Nephron (organoid): ENCODE measurements around the gene C1QL1.

Experiments
- H3K27ac Mint-ChIP-seq, 3 experiments: 2 replicates each; pipeline ENCODE4 v1.8.0; 2020; ENCODE audit warnings: mixed read lengths in 3 of 3, mild to moderate bottlenecking in 2 of 3, moderate library complexity in 1 of 3
- H3K27me3 Mint-ChIP-seq: 2 replicates; pipeline ENCODE4 v1.8.0; 2021; ENCODE audit warnings: low read depth, mild to moderate bottlenecking, moderate library complexity, mixed read lengths
- H3K36me3 Mint-ChIP-seq: 2 replicates; pipeline ENCODE4 v1.8.0; 2020; ENCODE audit warnings: low read depth, mixed read lengths
- H3K4me1 Mint-ChIP-seq: 2 replicates; pipeline ENCODE4 v1.8.0; 2020; ENCODE audit warnings: mixed read lengths
- H3K4me3 Mint-ChIP-seq, 3 experiments: 2 replicates each; pipeline ENCODE4 v1.8.0; 2020; ENCODE audit warnings: mild to moderate bottlenecking in 3 of 3, mixed read lengths in 3 of 3, moderate library complexity in 2 of 3
- H3K9me3 Mint-ChIP-seq: 2 replicates; pipeline ENCODE4 v1.8.0; 2020; ENCODE audit warnings: mixed read lengths
- TF ChIP-seq, protein P1 (sequence below), 3 experiments: fragments of 200-600 bp; sonication (generic); IDR thresholded peaks; one replicate each; pipeline ENCODE4 v1.5.0; 2021; ENCODE audit warnings: antibody characterized with exemption in 3 of 3; ENCODE audit not compliant: unreplicated experiment in 3 of 3

Gene C1QL1

GRCh38 chr17:44928950-44929720, 39.0 kb downstream of the C1QL1 start:
- TF ChIP-seq, protein P1, sequence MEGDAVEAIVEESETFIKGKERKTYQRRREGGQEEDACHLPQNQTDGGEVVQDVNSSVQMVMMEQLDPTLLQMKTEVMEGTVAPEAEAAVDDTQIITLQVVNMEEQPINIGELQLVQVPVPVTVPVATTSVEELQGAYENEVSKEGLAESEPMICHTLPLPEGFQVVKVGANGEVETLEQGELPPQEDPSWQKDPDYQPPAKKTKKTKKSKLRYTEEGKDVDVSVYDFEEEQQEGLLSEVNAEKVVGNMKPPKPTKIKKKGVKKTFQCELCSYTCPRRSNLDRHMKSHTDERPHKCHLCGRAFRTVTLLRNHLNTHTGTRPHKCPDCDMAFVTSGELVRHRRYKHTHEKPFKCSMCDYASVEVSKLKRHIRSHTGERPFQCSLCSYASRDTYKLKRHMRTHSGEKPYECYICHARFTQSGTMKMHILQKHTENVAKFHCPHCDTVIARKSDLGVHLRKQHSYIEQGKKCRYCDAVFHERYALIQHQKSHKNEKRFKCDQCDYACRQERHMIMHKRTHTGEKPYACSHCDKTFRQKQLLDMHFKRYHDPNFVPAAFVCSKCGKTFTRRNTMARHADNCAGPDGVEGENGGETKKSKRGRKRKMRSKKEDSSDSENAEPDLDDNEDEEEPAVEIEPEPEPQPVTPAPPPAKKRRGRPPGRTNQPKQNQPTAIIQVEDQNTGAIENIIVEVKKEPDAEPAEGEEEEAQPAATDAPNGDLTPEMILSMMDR (IDR thresholded peaks at IDR 0.05; ENCODE audit: unreplicated experiment in 3 of 3), result no peak
- Mint-ChIP-seq H3K36me3 (peaks cover 48% of the 10 kb centered on the region), H3K9me3 (no peaks in the 10 kb centered on the region), H3K4me3 (no peak overlapping the region), H3K4me1 (no peaks in the 10 kb centered on the region), H3K27ac (no peak overlapping the region), H3K27me3 (no peaks in the 10 kb centered on the region)

- H3K4me3 Mint-ChIP-seq, result no peak overlapping the region
- peaks cover 45% of the 10 kb centered on the region for H3K36me3 Mint-ChIP-seq
- no peaks in the 10 kb centered on the region for H3K9me3 Mint-ChIP-seq
- TF ChIP-seq, protein P1 (IDR thresholded peaks at IDR 0.05; ENCODE audit: unreplicated experiment in 3 of 3), result no peak
- H3K4me1 Mint-ChIP-seq, result no peaks in the 10 kb centered on the region
- H3K27ac Mint-ChIP-seq, result no peak overlapping the region
- H3K27me3 Mint-ChIP-seq, result peaks cover 3% of the 10 kb centered on the region
Measured at GRCh38 chr17:44928136-44928535, 40.0 kb downstream of the C1QL1 start.

- no peak overlapping the region for H3K27ac Mint-ChIP-seq
- H3K9me3 Mint-ChIP-seq, result no peaks in the 10 kb centered on the region
- H3K27me3 Mint-ChIP-seq, result peaks cover 5% of the 10 kb centered on the region
- H3K36me3 Mint-ChIP-seq, result peaks cover 45% of the 10 kb centered on the region
- TF ChIP-seq, protein P1 (IDR thresholded peaks at IDR 0.05; ENCODE audit: unreplicated experiment in 3 of 3), result no peak
- no peak overlapping the region for H3K4me3 Mint-ChIP-seq
- no peaks in the 10 kb centered on the region for H3K4me1 Mint-ChIP-seq
Measured at GRCh38 chr17:44927696-44928095, 40.4 kb downstream of the C1QL1 start.

DNA sequence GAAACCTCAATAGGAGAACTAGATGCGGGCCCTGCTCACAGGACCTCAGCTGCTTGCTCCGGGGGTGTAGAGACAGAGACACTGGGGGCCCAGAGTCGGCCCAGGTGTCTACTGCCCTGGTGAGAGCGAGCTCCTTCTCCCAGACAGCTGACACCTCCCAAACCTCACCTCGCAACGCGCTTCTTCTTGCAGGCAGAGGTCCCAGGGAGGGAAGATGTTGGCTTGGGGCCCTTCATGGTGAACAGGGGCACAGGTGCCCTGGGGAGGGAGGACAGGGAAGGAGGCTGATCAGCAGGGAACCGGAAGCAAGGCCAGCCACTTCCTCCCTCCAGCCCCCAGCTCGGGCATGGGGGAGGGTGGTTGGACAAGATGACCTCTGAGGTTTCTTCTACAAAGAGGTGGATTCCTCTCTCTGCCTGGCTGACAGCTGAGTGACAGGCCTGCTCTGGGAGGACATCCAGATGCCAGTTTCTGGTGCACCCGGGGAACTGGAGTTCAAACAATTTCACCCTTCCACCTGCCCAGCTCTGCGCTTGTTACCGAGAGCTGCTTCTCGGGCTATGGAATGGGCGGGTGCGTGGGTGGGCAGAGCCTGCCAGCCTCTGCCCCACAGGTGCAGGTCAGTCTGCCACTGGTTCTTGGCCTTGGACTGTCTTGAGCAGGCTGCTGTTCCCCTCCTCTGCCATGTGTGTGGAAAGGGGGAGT, 41.1 kb downstream of the C1QL1 start:
- no peaks in the 10 kb centered on the region for H3K9me3 Mint-ChIP-seq
- peaks cover 45% of the 10 kb centered on the region for H3K36me3 Mint-ChIP-seq
- TF ChIP-seq, protein P1 (IDR thresholded peaks at IDR 0.05; ENCODE audit: unreplicated experiment in 3 of 3), result no peak
- no peaks in the 10 kb centered on the region for H3K4me1 Mint-ChIP-seq
- no peak overlapping the region for H3K4me3 Mint-ChIP-seq
- H3K27ac Mint-ChIP-seq, result no peak overlapping the region
- peaks cover 10% of the 10 kb centered on the region for H3K27me3 Mint-ChIP-seq

- Mint-ChIP-seq H3K4me1 (peaks cover 4% of the 10 kb centered on the region), H3K36me3 (peaks cover 35% of the 10 kb centered on the region), H3K9me3 (no peaks in the 10 kb centered on the region), H3K27ac (no peak overlapping the region), H3K27me3 (peaks cover 14% of the 10 kb centered on the region), H3K4me3 (no peak overlapping the region)
- TF ChIP-seq, protein P1 (IDR thresholded peaks at IDR 0.05; ENCODE audit: unreplicated experiment in 3 of 3), result no peak
Measured at GRCh38 chr17:44925731-44926697, 42.1 kb downstream of the C1QL1 start.
